Fibroblast of lung (primary cell): ENCODE measurements around the gene MACROD2. TPM values are rescaled to one million over a fixed set of nuclear protein-coding genes. Genes with fewer than 3 reads are reported as not detected.

Experiments
- DNase-seq, 2 donors: peaks; one replicate each; pipeline versions ENCODE4 v3.0.0 to v3.0.0-alpha.2; 2010; ENCODE audit warnings: low read depth in 2 of 2
- H2AFZ ChIP-seq: 2 replicates; pipeline ENCODE4 v1.5.1; 2012; ENCODE audit warnings: low read length, control low read depth, inconsistent platforms
- H3K27ac ChIP-seq: 2 replicates; pipeline ENCODE4 v1.5.1; 2011; ENCODE audit warnings: low read length, control low read depth; ENCODE audit not compliant: insufficient read depth
- H3K27me3 ChIP-seq: 2 replicates; pipeline ENCODE4 v1.5.1; 2011; ENCODE audit warnings: mild to moderate bottlenecking, low read length; ENCODE audit not compliant: control insufficient read depth, insufficient read depth
- H3K36me3 ChIP-seq: 2 replicates; pipeline ENCODE4 v1.5.1; 2011; ENCODE audit warnings: low read length; ENCODE audit not compliant: control insufficient read depth, insufficient read depth
- H3K4me1 ChIP-seq: 2 replicates; pipeline ENCODE4 v1.5.1; 2011; ENCODE audit warnings: low read length; ENCODE audit not compliant: control insufficient read depth, insufficient read depth; ENCODE audit errors: extremely low read depth
- H3K4me2 ChIP-seq: 2 replicates; pipeline ENCODE4 v1.5.1; 2011; ENCODE audit warnings: low read length, control low read depth; ENCODE audit not compliant: insufficient read depth; ENCODE audit errors: extremely low read depth
- H3K4me3 ChIP-seq, 4 experiments: fragments of 200-600 bp in 1 of 4; sonication (generic) in 1 of 4; replicated peaks in 1 of 4; 2 replicates each; pipeline ENCODE4 v1.5.1; 2011 to 2016; ENCODE audit warnings: low read length in 4 of 4, low read depth in 3 of 4, mild to moderate bottlenecking in 3 of 4, control low read depth in 2 of 4, inconsistent platforms in 1 of 4, mixed read lengths in 1 of 4; ENCODE audit not compliant: insufficient read depth in 1 of 4; ENCODE audit errors: control extremely low read depth in 1 of 4
- H3K79me2 ChIP-seq: 2 replicates; pipeline ENCODE4 v1.5.1; 2012; ENCODE audit warnings: mild to moderate bottlenecking, low read length, inconsistent platforms; ENCODE audit not compliant: control insufficient read depth, insufficient read depth
- H3K9ac ChIP-seq: 2 replicates; pipeline ENCODE4 v1.5.1; 2011; ENCODE audit warnings: mild to moderate bottlenecking, low read length, control low read depth; ENCODE audit not compliant: insufficient read depth
- H3K9me3 ChIP-seq: 2 replicates; pipeline ENCODE4 v1.5.1; 2012; ENCODE audit warnings: low read depth, low read length; ENCODE audit not compliant: control insufficient read depth, insufficient read depth
- H4K20me1 ChIP-seq: 2 replicates; pipeline ENCODE4 v1.5.1; 2011; ENCODE audit warnings: low read length; ENCODE audit not compliant: control insufficient read depth, insufficient read depth; ENCODE audit errors: extremely low read depth
- CTCF ChIP-seq, 2 donors: IDR thresholded peaks in 1 of 2; conservative IDR thresholded peaks in 1 of 2; 1 replicate in 1 of 2; 2 replicates in 1 of 2; pipeline ENCODE4 v1.5.1; 2011 to 2012; ENCODE audit warnings: low read length in 2 of 2, control low read depth in 1 of 2, inconsistent platforms in 1 of 2, low read depth in 1 of 2, mild to moderate bottlenecking in 1 of 2
- EZH2 ChIP-seq: IDR thresholded peaks from 2 replicates; pipeline ENCODE4 v1.5.1; 2012; ENCODE audit warnings: low read length, control low read depth, mild to moderate bottlenecking; ENCODE audit errors: missing control alignments
- polyA plus RNA-seq, 2 donors: library from polyadenylated mRNA; depleted of rRNA in 1 of 2; stranded (reverse) in 1 of 2; unstranded in 1 of 2; fragments of >200 nt; gene quantifications; 2 replicates each; pipeline ENCODE4 v1.2.1, GENCODE V29; 2011 to 2012; ENCODE audit warnings: missing spikeins in 1 of 2
- total RNA-seq: library from RNA; depleted of rRNA; stranded (reverse); fragments of >200 nt; gene quantifications from 2 replicates; pipeline ENCODE4 v1.2.1, GENCODE V29; 2014

The MACROD2 gene
- total and polyA plus RNA-seq, 2 donors (not counting 1 experiment from before 2014, with no cell fraction given), result 0.54 to 1.7 TPM

DNA sequence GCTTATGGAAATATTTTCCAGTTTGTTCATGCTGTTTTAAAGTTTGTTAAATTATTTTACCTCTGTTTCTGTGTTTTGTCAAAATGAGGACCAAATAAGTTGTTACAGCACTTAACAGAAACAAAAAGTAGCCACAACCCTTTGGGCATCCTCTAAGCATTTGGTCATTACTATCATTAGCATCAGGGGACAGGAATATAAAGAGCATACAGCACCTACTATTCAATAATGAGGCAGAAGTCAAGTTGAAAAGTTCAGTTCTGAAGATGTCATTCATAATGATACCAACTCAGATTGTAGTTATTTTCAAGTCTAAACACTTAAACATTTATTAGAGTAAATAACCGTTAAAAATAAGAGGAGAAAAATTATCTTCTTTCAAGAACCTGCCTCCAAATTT lies 1204.4 kb downstream of the MACROD2 start:
- H3K4me2 ChIP-seq, result no peak overlapping the region
- no peak overlapping the region for H2AFZ ChIP-seq
- TF ChIP-seq CTCF (conservative IDR thresholded peaks at IDR 0.05 in 1 of 2, IDR thresholded peaks at IDR 0.05 in 1 of 2; ENCODE audit: low read depth in 1 of 2, low read length in 2 of 2), result no peak
- TF ChIP-seq EZH2, result no peak
- H3K9me3 ChIP-seq, result no peaks in the 10 kb centered on the region
- H3K4me3 ChIP-seq, result no peak overlapping the region
- no peaks in the 10 kb centered on the region for H3K27me3 ChIP-seq
- H3K36me3 ChIP-seq, result no peaks in the 10 kb centered on the region
- no peak for DNase-seq
- H3K9ac ChIP-seq, result no peak overlapping the region
- H4K20me1 ChIP-seq, result no peaks in the 10 kb centered on the region
- H3K4me1 ChIP-seq, result no peaks in the 10 kb centered on the region
- no peak overlapping the region for H3K27ac ChIP-seq
- no peaks in the 10 kb centered on the region for H3K79me2 ChIP-seq

DNA sequence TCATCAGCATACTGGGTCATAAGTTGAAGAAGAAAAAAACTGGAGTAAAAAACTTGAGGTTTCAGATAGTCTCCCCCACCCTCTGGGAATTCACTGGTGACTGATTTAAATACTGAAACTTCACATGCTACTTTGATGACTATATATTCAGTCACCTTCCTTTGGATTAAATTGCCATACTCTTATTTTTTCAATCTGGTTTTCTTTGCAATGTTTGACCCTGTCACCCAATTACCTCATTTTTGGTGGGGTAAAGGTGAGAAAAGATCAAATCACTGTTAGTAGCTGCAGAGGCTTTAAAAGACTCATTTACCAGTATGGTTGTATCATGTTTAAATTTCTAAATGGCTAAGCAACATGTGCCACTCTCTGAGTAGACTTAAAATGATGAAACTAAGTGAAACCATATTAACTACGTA lies 1204.8 kb downstream of the MACROD2 start:
- Histone ChIP-seq H3K4me2 (no peak overlapping the region), H3K9ac (no peak overlapping the region), H3K27me3 (no peaks in the 10 kb centered on the region), H3K4me1 (no peaks in the 10 kb centered on the region), H3K4me3 (no peak overlapping the region), H4K20me1 (no peaks in the 10 kb centered on the region), H2AFZ (no peak overlapping the region), H3K27ac (no peak overlapping the region), H3K79me2 (no peaks in the 10 kb centered on the region), H3K9me3 (no peaks in the 10 kb centered on the region), H3K36me3 (no peaks in the 10 kb centered on the region)
- DNase-seq, result no peak
- TF ChIP-seq EZH2 (no peak), CTCF (conservative IDR thresholded peaks at IDR 0.05 in 1 of 2, IDR thresholded peaks at IDR 0.05 in 1 of 2; ENCODE audit: low read depth in 1 of 2, low read length in 2 of 2) (no peak)

- Histone ChIP-seq H3K9ac (no peak overlapping the region), H3K4me1 (no peaks in the 10 kb centered on the region), H3K9me3 (no peaks in the 10 kb centered on the region), H3K4me3 (no peak overlapping the region), H2AFZ (no peak overlapping the region), H3K36me3 (no peaks in the 10 kb centered on the region), H3K4me2 (no peak overlapping the region), H4K20me1 (no peaks in the 10 kb centered on the region), H3K27ac (no peak overlapping the region), H3K27me3 (no peaks in the 10 kb centered on the region), H3K79me2 (no peaks in the 10 kb centered on the region)
- no peak for DNase-seq
- no peak for TF ChIP-seq CTCF (conservative IDR thresholded peaks at IDR 0.05 in 1 of 2, IDR thresholded peaks at IDR 0.05 in 1 of 2; ENCODE audit: low read depth in 1 of 2, low read length in 2 of 2)
Measured at GRCh38 chr20:15201602-15202001, 1206.3 kb downstream of the MACROD2 start.
